Prostate gland (tissue), 2 donors: ENCODE measurements around the gene OOSP3. TPM values are rescaled to one million over a fixed set of nuclear protein-coding genes. Genes with fewer than 3 reads are reported as not detected.
"Not testable (repeated sequence)": the region's sequence is repeated elsewhere in the genome, so short reads cannot be mapped to it uniquely, and the experiment has no call there.

Source experiments
- DNase-seq: peaks from one replicate; pipeline ENCODE4 v3.0.0-alpha.2; 2019; ENCODE audit warnings: low spot score
- H3K27ac ChIP-seq, 2 donors: fragments of 200-600 bp; sonication (generic); 2 replicates each; pipeline ENCODE4 v1.5.1; 2017 to 2019
- H3K27me3 ChIP-seq: fragments of 200-600 bp; sonication (generic); replicated peaks from 2 replicates; pipeline ENCODE4 v1.5.1; 2019; ENCODE audit not compliant: insufficient read depth
- H3K36me3 ChIP-seq, 2 donors: fragments of 200-600 bp; sonication (generic); 1 replicate in 1 of 2; 2 replicates in 1 of 2; pipeline versions ENCODE4 v1.5.1 to v1.8.1; 2017 to 2019
- H3K4me1 ChIP-seq: fragments of 200-600 bp; sonication (generic); replicated peaks from 2 replicates; pipeline ENCODE4 v1.5.1; 2019
- H3K4me3 ChIP-seq, 2 donors: fragments of 200-600 bp; sonication (generic); 2 replicates each; pipeline ENCODE4 v1.5.1; 2017 to 2019
- H3K9me3 ChIP-seq: fragments of 200-600 bp; sonication (generic); 2 replicates; pipeline ENCODE4 v1.5.1; 2017
- POLR2A ChIP-seq: fragments of 450-650 bp; IDR thresholded peaks from one replicate; pipeline ENCODE4 v1.6.1; 2016; ENCODE audit warnings: antibody characterized with exemption, mild to moderate bottlenecking
- POLR2AphosphoS5 ChIP-seq: sonication (generic); formaldehyde crosslinking; IDR thresholded peaks from one replicate; pipeline ENCODE4 v1.6.1; 2017; ENCODE audit warnings: antibody characterized with exemption
- WGBS: methylation state at CpG from one replicate; pipeline ENCODE4 v1.1.5; 2018; 5-methylcytosine and 5-hydroxymethylcytosine counted together
- intact Hi-C: fragments of 100-400 bp; cut with DNase I; formaldehyde crosslinking; loops from one replicate; pipeline ENCODE4 v1.14.2; 2022
- total RNA-seq, 2 donors: library from RNA; depleted of rRNA; stranded (reverse); fragments of >200 nt; gene quantifications; one replicate each; pipeline ENCODE4 v1.1.0, GENCODE V29; 2016
- TF ChIP-seq, protein P1 (sequence below), 4 experiments: fragments of 200-600 bp in 2 of 4; fragments of 450-650 bp in 2 of 4; sonication (generic) in 2 of 4; IDR thresholded peaks; 1 replicate in 3 of 4; 2 replicates in 1 of 4; pipeline ENCODE4 v1.5.1; 2016 to 2019; ENCODE audit warnings: antibody characterized with exemption in 4 of 4, mild to moderate bottlenecking in 2 of 4, moderate library complexity in 2 of 4

Gene OOSP3
- total RNA-seq, 2 donors from 2014 or later: not detected

DNA sequence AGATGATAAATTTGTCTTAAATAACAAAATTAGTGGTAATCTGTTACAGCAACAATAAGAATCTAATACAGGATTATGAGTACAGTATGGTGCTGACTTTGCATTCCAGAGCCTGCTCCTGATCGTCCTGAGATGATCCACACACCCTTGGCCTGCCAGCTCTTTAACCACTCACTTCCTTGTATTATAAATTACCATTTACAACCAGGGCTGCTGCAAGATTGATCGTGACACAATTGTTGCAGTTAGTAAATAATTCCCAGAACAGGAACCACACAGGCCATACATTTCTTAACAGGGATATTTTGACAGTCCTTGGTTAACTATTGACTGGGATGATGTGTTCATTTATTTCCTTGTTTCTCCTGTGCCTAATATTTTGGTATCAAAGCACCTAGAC is 29.5 kb upstream of the OOSP3 start:
- TF ChIP-seq POLR2A (no peak), POLR2AphosphoS5 (no peak)
- TF ChIP-seq, protein P1, sequence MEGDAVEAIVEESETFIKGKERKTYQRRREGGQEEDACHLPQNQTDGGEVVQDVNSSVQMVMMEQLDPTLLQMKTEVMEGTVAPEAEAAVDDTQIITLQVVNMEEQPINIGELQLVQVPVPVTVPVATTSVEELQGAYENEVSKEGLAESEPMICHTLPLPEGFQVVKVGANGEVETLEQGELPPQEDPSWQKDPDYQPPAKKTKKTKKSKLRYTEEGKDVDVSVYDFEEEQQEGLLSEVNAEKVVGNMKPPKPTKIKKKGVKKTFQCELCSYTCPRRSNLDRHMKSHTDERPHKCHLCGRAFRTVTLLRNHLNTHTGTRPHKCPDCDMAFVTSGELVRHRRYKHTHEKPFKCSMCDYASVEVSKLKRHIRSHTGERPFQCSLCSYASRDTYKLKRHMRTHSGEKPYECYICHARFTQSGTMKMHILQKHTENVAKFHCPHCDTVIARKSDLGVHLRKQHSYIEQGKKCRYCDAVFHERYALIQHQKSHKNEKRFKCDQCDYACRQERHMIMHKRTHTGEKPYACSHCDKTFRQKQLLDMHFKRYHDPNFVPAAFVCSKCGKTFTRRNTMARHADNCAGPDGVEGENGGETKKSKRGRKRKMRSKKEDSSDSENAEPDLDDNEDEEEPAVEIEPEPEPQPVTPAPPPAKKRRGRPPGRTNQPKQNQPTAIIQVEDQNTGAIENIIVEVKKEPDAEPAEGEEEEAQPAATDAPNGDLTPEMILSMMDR (IDR thresholded peaks at IDR 0.05): no peak
- Histone ChIP-seq H3K9me3 (no peaks in the 10 kb centered on the region), H3K4me1 (no peaks in the 10 kb centered on the region), H3K4me3 (no peak overlapping the region), H3K27ac (no peak overlapping the region), H3K36me3 (no peaks in the 10 kb centered on the region), H3K27me3 (no peaks in the 10 kb centered on the region)
- WGBS: 14% methylated on average over 2 of the region's 2 CpGs
- intact Hi-C loops: no loop called here
- no peak for DNase-seq

DNA sequence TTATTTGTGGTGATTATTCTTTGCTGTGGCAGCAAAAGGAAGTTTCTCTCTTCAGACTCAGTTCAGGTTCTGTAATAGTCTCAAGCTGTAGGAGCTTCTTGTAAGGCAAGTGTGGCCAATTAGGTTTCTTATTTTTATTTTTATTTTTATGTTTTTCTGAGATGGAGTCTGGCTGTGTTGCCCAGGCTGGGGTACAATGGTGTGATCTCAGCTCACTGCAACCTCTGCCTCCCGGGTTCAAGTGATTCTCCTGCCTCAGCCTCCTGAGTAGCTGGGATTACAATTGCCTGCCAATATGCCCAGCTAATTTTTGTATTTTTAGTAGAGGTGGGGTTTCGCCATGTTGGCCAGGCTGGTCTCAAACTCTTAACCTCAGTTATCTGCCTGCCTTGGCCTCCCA is 29.0 kb upstream of the OOSP3 start:
- 93% methylated on average over 2 of the region's 2 CpGs for WGBS
- H3K4me3 ChIP-seq, H3K36me3 ChIP-seq, DNase-seq, H3K27me3 ChIP-seq, H3K9me3 ChIP-seq, H3K27ac ChIP-seq, intact Hi-C loops, H3K4me1 ChIP-seq: not testable (repeated sequence)

DNA sequence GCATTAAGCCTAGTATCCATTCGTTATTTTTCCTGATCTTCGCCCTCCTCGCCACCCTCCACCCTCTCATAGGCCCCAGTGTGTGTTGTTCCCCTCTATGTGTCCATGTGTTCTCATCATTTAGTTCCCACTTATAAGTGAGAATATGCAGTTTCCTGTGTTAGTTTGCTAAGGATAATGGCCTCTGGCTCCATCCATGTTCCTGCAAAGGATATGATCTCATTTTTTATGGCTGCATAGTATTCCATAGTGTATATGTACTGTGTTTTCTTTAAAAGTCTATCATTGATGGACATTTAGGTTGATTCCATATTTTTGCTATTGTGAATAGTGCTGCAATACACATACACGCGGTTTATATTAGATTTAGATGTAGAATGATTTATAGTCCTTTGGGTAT is 27.2 kb upstream of the OOSP3 start:
- 93% methylated on average over 5 of the region's 5 CpGs for WGBS
- H3K27me3 ChIP-seq, H3K36me3 ChIP-seq, H3K9me3 ChIP-seq, H3K4me3 ChIP-seq, H3K4me1 ChIP-seq, DNase-seq, H3K27ac ChIP-seq: not testable (repeated sequence)
- intact Hi-C loops: loop anchor here (10.0 kb wide), 1 partner anchor 63 kb away; no protein-coding TSS in a partner anchor

DNA sequence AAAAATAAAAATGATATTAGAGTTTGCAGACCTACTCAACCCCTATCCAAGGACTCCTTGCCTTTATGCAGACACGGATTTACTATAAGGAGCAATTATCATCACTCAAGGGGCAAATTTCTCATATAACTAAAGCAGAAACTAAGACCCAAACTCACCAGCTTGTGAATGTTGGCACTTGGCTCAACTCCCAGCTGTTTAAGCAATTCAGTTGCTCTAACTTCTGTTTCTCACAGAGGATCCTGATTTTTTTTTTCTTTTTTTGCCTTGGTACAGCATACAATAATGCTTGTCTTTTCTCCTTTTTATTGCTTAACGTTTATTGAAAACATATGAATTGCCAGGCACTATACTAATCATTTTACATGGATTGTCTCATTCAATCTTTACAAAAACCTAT is 23.7 kb upstream of the OOSP3 start:
- Histone ChIP-seq H3K4me3 (no peak overlapping the region), H3K9me3 (no peaks in the 10 kb centered on the region), H3K4me1 (no peaks in the 10 kb centered on the region), H3K27ac (no peak overlapping the region), H3K36me3 (no peaks in the 10 kb centered on the region), H3K27me3 (no peaks in the 10 kb centered on the region)
- no peak for DNase-seq
- WGBS: 47% methylated on average over 2 of the region's 2 CpGs
- intact Hi-C loops: loop anchor here (10.0 kb wide), 1 partner anchor 60 kb away; no protein-coding TSS in a partner anchor
- TF ChIP-seq POLR2A: no peak

DNA sequence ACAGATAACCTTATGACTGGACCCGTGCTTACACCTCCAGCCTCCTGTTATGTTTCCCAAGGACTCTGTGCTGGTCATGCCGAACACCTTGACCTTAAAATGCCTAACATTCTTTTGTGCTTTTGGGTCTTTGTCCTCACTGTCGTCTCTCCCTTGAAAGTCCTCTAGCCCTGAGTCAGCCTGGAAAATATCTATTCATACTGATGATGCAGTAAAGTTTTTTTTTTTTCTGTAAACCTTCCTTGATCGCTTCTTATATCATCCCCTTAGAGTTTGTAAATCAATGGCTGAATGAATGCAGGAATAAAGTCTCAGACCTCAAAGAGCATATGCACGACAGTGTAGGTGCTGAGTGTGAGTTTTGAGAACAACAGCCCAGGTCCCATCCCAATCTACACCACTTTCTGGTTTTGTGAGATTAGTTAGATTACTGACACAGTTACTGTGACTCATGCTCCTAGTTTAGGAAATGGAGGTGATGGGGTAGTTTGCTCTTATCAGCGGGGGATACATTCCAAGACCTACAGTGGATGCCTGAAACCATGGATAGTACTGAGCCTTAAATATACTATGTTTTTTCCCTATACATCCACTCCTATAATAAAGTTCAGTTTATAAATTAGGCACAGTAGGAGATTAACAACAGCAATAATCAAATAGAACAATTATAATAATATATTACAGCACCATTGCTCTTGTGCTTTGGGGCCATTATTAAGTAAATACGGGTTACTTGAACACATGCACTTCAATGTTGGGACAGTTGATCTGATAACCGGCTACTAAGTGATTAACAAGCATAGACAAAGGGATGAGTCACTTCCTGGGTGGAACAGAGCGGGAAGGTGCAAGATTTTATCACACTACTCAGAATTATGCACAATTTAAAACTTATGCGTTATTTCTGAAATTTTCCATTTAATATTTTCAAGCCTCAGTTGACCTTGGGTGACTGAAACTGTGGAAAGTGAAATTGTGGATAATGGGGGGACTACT is 20.8 kb upstream of the OOSP3 start:
- Histone ChIP-seq H3K27me3 (no peaks in the 10 kb centered on the region), H3K4me3 (no peak overlapping the region), H3K36me3 (no peaks in the 10 kb centered on the region), H3K9me3 (no peaks in the 10 kb centered on the region), H3K4me1 (no peaks in the 10 kb centered on the region), H3K27ac (no peak overlapping the region)
- intact Hi-C loops: loop anchor here (10.0 kb wide), 1 partner anchor 57 kb away; no protein-coding TSS in a partner anchor
- WGBS: 58% methylated on average over 10 of the region's 10 CpGs
- DNase-seq: no peak
- TF ChIP-seq POLR2A: no peak
- TF ChIP-seq POLR2AphosphoS5: no peak
- TF ChIP-seq, protein P1 (IDR thresholded peaks at IDR 0.05): no peak

DNA sequence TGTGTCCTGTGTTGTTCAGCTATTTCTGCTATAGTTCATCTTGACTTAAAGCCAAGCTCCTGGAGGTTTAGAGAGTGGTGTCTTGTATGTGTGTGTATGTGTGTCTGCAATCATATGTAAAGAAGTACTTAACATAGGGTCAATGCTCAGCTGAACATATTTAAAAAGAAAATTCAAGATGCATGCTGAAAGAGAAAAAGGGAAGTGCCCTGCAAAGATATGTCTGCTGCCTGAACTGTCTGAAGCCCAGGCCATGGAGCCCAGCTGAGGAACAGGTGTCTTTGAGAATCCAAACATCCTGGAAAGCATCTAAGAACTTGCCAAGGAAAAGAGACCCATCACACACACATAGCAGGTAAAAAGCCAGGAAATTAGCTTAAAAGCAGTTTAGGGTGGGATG is 18.9 kb upstream of the OOSP3 start:
- Histone ChIP-seq H3K9me3 (no peaks in the 10 kb centered on the region), H3K4me3 (no peak overlapping the region), H3K27ac (no peak overlapping the region), H3K27me3 (no peaks in the 10 kb centered on the region), H3K36me3 (no peaks in the 10 kb centered on the region), H3K4me1 (no peaks in the 10 kb centered on the region)
- TF ChIP-seq, protein P1 (IDR thresholded peaks at IDR 0.05): no peak
- TF ChIP-seq POLR2AphosphoS5 (no peak), POLR2A (no peak)
- DNase-seq: no peak
- intact Hi-C loops: loop anchor here (10.0 kb wide), 1 partner anchor 55 kb away; no protein-coding TSS in a partner anchor
